ENCODE results near the gene EXOSC10. TPM values are rescaled to one million over a fixed set of nuclear protein-coding genes. Genes with fewer than 3 reads are reported as not detected.

The EXOSC10 gene
- 39.7 TPM for total RNA-seq

DNA sequence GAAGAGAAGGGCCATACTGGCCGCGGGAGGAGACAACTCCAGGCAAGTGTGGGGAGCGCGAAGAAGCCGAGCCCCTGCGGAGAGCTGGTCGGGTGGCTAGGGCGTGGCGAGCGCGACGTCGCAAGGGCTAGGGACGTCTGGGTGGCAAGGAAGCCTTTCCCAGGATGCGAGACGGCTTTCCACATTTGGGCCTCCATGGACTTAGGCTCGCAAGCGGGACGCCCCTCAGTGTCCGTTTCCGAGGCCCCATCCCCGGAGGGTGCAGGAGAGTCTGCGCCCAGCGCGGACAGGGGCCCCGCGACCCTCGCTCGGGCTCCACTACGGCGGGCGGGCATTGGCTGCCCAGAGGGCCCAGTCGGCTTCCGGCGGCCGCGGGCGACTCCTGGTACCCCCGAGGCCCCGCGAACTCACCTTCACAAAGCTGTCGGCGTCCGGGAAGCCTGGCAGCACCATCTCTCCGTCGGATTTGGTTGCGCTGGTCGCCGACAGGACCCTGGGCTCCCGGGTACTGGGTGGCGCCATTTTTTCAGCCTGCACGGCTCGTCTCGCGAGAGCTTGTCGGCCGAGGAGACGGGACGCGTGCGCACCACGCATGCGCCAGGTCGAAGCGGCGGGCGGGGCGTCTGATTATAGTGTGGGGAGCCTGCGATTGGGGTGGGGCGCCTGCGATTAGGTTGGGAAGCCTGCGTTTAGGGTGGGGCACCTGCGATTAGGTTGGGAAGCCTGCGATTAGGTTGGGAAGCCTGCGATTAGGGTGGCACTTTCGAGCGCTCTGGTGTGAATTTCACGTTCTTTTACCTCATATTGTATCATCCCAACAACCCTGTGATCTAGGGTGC is at the start of gene EXOSC10:
TSS of gene EXOSC10 (minus strand) at position 560 of the 839 bp plus-strand sequence. CDS start at position 522, 38 bp downstream.
- DNase-seq: peak; percentile 97

DNA sequence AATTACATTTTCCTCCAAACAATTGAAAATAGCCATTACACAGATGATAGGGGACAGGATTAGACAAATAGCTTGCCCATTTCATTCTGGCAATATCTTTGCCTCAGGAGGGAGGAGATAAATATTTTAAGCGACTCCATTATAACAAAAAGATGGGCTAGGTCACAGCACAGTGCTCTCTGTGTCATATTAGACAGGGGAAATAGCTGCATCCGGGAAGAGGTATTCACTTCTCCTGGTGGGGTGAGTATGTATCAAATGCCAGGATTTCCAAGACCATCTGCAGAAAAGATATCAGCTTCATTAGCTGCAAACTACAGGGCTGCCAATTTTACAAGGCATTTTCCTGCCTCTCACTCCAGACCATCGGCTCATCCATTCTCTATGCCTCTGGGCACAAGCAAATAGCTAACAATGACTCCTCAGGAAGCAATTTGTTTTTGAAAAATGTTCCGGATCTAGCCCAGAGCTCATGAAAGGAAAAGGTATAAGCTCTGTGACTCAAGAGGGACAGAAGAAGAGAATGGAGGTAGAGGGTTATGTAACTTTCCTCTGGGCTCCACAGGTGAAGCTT is 47.6 kb upstream of the EXOSC10 start:
- no peak for DNase-seq

DNA sequence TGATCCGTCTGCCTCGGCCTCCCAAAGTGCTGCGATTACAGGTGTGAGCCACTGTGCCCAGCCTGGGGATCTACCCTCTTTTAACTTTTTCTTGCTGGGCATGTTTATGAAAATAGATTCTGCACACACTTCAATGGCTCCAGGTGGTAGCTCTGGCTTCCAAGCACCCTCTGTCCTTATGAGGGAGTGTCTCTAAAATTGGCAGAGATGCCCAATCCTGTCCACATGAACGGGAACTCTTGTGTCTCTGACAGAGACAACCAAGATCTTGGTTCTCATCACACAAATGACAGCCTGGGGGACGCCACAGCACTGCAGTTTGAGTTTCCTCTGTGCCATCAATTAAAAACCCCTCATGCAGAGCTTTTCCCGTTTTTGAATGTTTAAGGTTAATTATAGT is 46.1 kb upstream of the EXOSC10 start:
- no peak for DNase-seq

DNA sequence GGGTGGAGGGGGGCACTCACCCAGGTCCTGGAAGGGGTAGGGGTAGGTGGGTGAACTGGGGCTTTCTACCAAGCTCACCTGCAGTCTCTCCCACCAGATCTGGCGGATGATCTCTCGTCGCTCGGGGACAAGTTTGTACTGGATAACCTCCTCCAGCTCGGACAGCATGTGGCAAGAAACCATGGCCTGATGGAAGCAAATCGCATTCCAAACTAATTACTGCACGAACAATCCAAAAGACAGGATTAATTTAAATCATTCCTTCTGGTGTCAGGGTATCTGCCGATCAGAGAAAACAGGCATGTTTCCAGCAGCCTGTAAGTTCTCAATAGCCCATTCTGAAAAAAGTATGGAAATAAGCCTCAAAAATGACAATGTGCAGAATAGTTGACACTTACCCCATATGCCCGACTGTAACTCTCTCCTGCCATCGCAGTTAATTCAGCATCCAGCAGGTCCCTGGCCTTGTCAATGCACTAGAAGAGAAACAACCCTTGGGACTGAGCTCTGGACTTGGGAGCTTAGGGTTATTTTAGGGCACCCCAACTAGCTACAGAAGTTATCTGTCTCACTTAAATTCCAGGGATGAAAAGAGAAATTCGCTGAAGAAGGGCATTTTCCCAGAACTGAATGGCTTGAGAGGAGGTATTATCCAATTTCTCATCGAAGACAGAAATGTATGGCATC is 45.0 kb upstream of the EXOSC10 start:
- no peak for DNase-seq

DNA sequence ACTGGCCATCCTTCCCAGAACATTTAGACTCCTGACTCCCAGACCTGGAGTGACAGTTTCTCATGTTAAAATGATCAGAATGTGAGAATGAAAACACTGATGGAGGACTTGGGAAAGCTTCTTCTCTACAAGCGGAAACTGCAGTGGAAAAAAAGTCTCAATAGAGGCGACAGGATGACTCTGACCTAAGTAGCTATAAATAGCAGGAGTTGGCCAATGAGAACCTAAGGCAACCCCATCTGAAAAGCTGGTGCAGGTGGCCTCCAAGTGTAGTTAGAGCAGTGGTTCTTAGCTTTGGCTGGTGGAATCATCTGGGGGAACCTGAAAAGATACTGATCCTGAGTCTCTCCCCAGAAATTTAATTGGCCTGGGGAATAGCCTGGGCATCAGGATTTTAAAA is 44.2 kb upstream of the EXOSC10 start:
- DNase-seq: peak; percentile 43

DNA sequence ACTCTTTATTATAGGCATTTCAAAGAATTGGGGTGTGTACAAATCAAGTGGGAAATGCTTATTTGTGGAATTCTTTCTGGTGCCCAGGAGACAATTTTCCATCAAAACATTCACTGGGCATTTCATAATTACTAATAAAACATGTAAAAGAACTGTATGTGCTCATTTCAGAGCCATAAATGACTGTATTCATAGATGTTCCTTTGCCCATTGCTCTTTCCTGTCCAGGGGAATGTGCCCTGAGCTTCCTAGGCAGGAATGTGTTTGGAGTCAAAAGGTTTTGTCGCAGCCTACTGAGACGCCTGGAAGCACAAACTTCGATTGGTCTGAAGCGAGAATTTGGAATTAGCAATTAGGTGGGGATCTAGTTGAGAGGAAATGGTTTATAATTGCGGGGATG is 43.7 kb upstream of the EXOSC10 start:
- no peak for DNase-seq

DNA sequence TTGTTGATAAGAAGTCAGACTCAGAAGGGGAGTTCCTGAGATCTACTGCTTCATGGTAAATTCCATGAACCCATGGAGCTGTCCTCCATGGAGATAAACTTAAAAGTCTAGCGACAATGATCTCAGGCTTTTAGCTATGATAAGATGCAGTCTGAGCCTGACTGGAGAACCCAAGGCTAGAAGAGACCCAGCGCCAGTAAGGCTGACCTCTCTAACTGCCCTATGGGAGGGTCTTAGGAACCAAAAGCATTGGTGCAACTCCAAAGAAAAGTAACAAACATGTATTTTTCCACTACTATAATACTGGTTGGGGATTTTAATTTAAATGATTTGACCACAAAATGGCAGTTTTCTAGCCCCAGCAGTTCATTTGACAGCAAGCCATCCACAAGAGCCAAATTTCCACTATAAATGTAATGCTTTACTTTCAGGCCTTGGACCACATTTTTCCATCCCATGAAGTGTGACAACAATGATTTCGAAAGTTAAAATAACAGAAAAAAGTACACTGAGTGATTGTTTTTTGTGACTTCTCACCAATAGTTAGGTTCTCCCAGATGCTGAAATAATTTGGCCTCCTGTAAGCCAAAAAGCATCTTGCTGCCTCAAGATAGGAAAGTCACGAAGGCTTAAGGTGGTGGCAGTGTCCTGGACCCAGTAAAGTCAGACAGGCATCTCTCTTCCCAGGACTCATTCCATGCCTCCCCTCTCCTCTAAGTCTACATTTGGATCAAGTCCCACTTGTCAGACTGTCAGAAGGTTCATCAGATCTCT is 43.1 kb upstream of the EXOSC10 start:
- no peak for DNase-seq

DNA sequence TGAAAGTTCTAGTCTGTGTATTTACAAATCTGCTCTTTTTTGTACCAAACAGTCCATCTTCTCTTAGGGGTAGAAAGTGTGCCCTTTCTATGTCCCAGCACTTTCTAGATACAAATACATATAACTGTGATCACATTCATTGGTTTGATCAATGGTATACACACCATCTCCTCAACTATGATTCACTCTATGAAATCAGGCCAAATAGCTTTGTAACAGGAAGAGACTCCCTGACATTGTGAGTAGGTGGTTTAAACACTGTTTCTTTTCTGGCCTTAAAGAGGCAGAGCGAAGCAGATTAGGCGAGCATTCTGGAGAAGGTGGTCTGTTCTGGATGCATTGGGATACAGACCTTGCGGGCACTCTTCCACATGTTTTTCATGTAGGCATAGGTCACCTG is 39.3 kb upstream of the EXOSC10 start:
- DNase-seq: no peak

DNA sequence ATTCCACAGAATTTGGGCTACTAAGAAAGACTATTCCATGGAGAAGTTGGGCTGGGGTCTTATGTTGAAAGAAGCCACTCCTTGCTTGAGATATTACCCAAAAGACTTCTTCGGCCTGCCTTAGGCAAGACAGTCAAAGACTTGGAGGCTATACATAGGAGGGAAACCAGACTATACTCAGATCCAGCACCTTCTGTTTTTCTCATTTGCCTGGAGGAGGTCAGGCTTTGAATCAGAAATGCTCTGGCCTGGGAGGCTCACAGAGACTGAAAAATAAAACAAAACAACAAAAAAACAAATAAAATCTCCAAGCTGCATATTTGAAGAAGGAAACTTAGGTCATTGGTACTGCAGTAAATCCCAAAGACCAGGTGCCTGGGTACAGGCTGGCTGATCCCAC is 38.4 kb upstream of the EXOSC10 start:
- DNase-seq: no peak

DNA sequence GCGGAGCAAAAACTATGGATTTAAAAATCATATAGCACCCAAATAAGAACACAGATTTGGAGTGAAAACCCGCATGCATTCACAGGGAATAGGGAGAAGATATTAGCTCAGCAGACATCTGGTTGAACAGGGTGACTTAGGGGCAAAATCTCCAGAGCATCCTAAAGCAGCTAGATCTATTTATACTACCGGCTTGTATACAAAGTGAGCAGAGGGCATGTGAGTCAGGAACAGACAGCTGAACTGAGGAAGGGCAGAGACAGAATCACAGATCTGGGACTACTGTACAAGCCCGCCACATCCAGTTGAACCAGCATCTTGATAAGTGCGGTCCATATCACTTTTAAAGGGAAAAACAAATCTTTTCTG is 35.2 kb upstream of the EXOSC10 start:
- DNase-seq: no peak

DNA sequence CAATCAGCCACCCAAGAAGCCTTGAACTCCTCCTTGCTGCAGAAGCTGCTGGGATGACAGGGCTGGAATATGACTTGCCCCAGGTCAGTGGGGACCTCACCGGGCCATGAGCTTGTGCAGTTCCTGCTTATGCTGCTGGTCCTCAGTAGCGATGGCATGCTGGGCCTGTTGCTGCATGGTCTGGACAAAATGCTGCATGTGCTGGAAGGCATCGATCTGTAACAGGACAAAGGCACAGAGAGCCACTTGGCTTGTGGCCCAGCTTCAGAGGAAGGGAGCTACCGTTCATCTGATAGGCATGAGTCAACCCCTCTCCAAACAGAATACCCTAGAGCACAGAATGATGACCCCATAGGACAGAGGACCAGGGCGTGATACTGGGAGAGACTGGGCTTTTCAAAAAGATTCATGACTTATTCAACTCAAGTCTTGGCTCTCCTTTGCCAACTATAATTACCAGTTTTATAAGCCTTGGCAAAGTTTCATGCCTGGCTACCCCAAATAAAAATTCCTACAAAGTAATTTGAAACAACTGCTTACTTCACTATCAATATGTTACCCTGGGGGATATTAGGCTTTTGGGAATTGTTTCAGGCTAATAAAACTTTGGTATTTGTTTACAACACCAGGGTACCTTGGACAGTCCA is 34.7 kb upstream of the EXOSC10 start:
- no peak for DNase-seq

DNA sequence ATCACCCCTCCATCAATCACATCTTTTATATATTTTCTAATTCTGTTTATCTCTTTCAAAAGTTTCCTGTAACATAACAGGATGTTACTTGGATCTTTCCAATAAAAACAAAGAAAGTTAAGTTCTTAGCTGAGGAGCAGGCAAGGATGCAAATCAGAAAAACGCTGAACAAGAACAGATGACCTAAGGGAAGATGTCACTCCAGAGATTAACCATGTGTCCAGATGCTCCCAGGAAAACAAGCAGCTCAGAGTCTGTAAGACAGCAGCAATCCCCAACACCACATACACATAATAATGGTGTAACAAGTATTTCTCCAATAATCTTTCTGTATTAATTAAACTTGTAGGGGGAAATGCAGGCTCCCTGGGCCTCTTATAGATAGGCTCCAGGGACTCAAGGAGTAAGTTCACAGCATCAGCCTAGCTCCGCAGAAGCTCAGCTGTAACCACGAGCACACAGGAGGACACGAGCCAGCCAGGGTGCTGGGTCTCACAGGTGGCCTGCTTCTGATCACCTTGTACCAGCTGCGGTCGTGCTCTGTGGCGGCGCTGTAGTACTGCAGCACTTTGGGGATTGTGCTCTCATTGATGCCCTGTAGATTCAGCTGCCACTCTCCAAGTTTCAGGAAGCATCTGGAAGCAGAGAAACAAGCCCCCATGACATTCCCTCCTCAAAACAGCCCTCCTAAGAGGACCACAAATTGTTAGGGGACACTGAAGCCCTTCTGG is 33.1 kb upstream of the EXOSC10 start:
- peak; percentile 44 for DNase-seq

DNA sequence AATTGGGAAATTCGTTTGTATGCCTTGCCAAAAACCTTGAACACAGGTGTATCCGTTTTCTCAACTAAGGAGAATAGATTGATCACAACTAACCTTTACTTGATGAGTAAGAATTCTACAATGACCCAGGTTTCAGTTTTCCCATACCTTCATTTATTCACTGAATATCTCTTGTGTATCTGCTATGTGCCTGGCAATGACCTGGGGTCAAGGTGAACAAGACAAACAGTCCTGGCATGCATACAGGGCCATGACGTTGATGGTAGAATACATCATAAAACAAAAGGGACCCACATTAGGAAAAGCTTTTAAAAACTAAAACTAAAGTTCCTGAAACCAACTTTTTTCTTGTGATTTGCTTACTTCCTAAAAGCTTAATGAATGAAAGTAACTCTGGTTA is 32.1 kb upstream of the EXOSC10 start:
- no peak for DNase-seq

DNA sequence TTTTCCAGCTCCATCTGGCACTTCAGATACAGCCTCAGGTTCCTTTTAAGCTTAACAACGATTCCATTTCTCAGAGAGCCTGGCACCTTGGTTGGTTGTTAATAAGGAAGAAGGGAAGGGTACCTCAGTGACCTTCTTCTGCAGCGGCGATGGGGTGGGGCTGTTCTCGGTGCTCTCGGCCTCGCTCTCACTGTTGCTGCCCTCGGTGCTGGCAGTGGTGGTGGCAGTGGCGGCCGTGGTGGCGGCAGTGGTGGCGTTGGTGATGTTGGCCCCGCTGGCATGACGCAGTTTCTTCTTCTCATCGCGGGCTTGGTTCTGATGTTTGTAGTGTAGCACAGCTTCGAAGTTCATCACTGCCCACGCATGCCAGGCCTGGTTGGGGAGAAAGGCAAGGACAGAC is 30.7 kb upstream of the EXOSC10 start:
- DNase-seq: no peak

DNA sequence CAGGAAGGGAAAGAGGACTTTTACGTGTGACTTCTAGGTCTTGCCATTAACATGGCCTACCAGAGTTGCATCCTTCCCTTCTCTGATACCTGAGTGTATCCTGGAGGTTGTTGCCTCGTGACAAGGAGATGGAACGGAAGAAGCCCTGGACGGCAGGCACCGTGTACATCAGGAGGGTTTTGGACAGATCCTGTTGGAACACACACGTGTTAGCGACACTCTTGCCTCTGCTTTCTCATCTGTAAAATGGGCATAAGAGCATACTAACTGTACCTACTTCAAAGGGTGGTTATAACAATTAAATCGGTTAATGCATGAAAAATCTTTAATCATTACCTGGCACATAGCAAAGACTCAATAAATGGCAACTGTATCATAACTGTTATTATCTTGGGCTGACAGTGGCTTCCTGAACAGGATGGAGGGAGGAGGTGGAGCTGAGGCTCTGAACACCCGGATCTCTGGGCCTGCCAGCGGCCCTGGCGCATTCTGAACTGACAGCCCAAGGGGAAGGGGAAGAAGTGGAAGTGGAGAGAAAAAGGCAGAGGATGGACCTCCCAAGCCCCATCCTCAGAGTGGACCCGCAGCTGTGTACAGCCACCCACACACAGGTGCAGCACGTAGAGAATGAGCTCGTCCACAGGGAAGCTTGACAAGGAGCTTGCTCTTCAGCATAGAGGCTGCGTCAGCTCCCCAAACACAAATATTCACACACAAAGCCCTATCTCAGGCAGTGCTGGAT is 30.2 kb upstream of the EXOSC10 start:
- peak; percentile 16 for DNase-seq

DNA sequence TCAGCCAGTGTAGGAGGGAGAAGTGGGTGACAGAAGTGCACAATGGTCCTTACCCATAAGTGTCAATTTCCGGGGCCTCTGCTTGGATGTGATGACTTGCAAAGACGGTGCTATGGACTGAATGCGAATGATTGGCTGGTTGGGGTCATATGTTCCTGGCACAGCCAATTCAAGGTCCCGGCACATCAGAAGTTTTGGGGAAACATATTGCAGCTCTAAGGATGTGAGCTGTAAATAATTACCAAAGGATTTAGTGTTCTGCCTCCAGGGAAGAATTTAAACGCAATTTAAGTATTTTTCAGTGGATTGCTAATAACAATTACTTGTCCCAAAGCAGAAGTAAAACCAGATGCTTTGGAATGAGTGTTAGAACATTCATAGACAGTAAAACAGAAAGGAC is 26.9 kb upstream of the EXOSC10 start:
- DNase-seq: no peak

DNA sequence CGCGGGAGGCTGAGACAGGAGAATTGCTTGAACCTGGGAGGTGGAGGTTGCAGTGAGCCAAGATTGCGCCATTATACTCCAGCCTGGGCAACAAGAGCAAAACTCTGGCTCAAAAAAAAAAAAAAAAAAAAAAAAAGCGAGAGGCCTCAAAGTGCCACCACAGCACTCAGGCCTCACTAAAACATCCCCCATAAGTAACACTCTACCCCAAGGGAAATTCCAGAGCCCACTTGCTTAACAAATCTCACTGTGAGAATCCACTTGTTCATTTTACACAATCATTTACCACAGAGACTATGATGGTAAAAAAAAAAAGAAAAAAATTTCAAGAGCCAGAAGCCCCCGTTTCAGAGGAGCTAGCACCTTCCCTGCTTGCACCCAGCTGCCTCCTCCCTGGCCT is 26.3 kb upstream of the EXOSC10 start:
- DNase-seq: no peak

DNA sequence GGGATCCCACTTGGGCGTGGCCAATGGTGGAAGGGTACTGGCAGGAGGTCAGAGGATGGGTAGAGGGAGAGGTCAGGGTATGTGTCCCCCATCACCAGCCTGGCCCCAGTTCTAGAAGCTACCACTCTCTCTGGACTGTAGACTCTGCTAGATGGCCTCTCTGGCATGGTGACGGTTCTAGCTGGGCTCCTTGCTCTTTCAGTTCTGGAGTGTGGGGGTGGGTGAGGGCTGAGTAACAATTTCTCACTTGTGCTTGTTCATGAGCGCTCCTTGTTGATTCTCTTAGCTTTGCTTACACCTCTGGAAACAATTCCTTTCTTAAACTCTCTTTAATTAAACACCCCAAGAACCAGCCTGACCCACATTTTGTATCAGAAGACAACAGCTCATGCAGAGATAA is 25.3 kb upstream of the EXOSC10 start:
- DNase-seq: no peak

DNA sequence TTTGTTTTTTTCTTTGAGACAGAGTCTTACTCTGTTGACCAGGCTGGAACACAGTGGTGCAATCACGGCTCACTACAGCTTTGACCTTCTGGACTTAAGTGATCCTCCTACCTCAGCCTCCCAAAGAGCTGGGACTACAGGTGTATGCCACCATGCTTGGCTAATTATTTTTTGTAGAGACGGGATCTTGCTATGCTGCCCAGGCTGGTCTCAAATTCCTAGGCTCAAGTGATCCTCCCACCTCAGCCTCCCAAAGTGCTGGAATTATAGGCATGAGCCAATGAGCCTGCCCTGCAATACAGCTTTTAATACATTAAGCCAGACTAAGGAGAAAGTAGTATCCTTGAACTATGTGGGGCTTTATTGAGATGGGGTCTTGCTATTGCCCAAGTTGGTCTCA is 16.6 kb upstream of the EXOSC10 start:
- DNase-seq: no peak

DNA sequence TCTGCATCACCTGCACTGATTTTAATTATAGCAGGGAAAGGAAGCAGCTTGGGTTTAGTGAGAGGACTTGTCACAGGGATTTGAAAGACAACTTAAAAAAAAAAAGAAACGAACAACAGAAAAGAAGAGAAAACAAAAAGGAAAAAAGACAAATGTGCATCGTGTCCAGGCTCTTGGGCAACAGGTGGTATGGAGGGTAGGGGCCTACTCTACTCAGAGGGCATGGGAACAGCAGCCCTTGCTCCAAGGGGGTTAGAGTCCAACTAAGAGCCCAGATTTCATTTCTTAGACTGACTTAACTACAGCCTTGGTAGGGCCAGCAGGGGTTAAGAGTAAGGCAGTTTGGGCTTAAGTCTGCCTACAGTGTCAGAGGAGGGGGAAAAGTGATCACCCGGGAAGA is 15.3 kb upstream of the EXOSC10 start:
- DNase-seq: no peak
